GM12891 (cell line): ENCODE data around the gene UGT1A9.

ENCODE experiments used
- POLR2A ChIP-seq: IDR thresholded peaks from 2 replicates; pipeline ENCODE4 v1.6.1; 2011; ENCODE audit warnings: low read depth, low read length, control low read depth
- POLR2AphosphoS5 ChIP-seq: IDR thresholded peaks from 2 replicates; pipeline ENCODE4 v1.6.1; 2011; ENCODE audit warnings: low read depth, low read length, control low read depth
- SPI1 ChIP-seq: IDR thresholded peaks from 2 replicates; pipeline ENCODE4 v1.6.1; 2011; ENCODE audit warnings: low read depth, low read length, control low read depth
- TAF1 ChIP-seq: IDR thresholded peaks from 2 replicates; pipeline ENCODE4 v1.6.1; 2011; ENCODE audit warnings: low read depth, low read length, control low read depth

DNA sequence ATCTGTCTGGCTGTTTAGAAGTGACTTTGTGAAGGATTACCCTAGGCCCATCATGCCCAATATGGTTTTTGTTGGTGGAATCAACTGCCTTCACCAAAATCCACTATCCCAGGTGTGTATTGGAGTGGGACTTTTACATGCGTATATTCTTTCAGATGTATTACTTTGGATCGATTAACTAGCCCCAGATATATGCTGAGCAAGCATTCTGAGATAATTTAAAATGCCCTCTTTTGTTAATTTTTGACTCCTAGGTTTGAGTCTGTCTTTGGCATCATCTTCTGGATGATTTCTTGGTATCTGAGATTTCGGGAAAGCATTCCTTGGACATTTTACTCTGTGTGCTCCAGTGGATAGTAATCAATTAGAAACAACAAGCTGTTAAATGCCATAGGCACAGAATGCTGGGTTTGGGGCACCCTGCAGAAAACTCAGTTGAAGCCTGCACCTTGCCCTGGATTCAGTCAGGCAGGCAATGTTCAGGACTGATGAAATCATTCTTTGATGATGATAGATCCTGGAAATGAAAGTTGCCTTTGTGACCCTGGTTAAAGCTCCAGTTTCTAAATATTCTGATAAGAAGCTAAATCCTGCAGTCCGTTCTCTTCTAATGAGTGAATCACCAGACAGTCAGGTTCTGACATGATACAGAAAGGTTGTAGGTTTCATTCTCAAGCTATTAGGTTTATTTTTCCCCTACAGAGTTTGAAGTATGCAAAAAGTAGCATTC, 89.5 kb downstream of the UGT1A9 start:
- no peak for TF ChIP-seq TAF1
- no peak for TF ChIP-seq POLR2A
- TF ChIP-seq SPI1 = no peak
- TF ChIP-seq POLR2AphosphoS5 = no peak
